HuH-7 (cell line): Measurements from ENCODE around the gene RPS28.
"Not testable (repeated sequence)": the region's sequence is repeated elsewhere in the genome, so short reads cannot be mapped to it uniquely, and the experiment has no call there.

Experiments used
- DNase-seq: peaks from one replicate; pipeline ENCODE4 v3.0.0; 2011; ENCODE audit warnings: low spot score

Gene RPS28

GRCh38 chr19:8321067-8321985 lies at the start of gene RPS28, which contains the start of gene NDUFA7:
TSS of gene RPS28 (plus strand) at chr19:8321496. CDS start at chr19:8321531, 35 bp downstream.
TSS of gene NDUFA7 (minus strand) at chr19:8321375. CDS start at chr19:8321358, 17 bp downstream.
- peak; percentile 76 for DNase-seq

- not testable (repeated sequence) for DNase-seq
These were observed 44.8 kb upstream of the RPS28 start for GRCh38 chr19:8276508-8276907.

GRCh38 chr19:8291337-8291736 lies 30.0 kb upstream of the RPS28 start:
- DNase-seq = not testable (repeated sequence)

DNA sequence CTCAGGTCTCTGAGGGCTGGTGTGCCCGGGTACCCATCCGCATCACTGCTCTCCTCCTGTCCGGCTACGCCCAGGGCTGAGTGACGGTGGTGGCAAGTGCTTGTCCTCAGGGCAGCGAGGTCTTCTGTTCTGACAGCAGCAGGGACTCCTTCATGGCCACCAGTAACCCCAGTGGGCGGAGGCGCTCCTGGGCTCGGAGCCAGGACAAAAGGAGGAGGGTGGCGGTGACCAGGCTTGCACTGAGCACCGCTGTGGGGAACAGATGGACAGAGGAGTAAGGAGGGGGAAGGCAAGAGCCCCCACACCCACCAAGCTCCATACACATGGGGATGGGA lies 19.0 kb upstream of the RPS28 start:
- DNase-seq = no peak

DNA sequence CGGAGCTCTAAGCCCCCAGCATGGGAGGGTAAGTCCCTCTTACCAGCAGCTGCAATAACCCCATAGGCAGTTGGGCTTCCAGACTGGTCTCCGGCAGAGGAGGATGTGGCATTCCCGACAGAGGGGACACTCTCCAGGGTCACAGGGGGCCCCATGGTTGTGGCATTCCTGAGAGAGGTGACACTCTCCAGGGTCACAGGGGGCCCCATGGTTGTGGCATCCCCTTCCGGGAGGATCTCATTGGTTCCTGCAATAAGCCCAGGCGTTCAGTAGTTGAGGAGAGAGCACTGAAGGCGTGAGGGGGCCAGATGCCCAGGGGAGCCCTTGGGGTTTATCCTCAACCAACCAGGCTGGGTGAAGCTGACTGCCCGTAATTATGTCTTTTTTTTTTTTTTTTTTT lies 18.6 kb upstream of the RPS28 start:
- DNase-seq = no peak

GRCh38 chr19:8304841-8305621 lies 16.3 kb upstream of the RPS28 start:
- DNase-seq = no peak

DNA sequence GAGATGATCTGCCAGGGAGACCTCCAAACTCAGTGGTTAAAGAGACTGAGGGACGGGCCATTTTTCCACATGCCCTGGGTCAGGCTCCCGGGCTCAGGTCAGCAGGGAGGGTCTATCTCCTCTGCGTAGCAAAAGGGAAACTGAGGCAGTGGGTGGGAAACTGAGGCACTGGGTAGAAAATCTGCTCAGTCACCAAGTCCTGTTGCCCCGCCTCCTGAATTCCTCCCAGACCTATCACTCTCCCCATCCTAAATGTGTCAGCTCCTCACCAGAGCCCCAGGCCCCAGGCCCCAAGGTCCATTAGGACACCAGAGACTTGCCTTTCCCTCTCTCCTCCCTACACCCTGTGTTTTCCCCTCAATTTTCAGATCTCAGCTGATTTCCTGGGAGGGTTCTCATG lies 15.5 kb upstream of the RPS28 start:
- no peak for DNase-seq

- DNase-seq = no peak
These were observed 14.9 kb upstream of the RPS28 start for GRCh38 chr19:8306235-8307054.

GRCh38 chr19:8307400-8307964 lies 13.8 kb upstream of the RPS28 start:
- DNase-seq = no peak

GRCh38 chr19:8307965-8308866 lies 13.1 kb upstream of the RPS28 start, which contains the start of gene CD320:
TSS of gene CD320 (minus strand) at chr19:8308358. CDS start at chr19:8308290, 68 bp downstream.
- DNase-seq = peak; percentile 94

DNA sequence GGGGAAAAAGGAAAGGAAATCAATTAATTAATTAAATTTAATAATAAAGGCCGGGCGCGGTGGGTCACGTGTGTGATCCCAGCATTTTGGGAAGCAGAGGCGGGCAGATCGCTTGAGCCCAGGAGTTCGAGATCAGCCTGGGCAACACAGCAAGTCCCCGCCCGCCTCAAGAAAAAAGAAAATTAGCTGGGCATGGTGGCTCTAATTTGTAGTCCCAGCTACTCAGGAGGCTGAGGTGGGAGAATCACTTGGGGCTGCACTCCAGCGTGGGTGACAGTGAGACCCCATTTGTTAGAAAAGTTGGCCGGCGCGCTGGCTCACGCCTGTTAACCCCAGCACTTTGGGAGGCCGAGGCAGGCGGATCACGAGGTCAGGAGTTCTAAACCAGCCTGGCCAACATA lies 12.4 kb upstream of the RPS28 start:
- DNase-seq = no peak

- no peak for DNase-seq
These were observed 10.8 kb upstream of the RPS28 start for GRCh38 chr19:8310342-8311055.

DNA sequence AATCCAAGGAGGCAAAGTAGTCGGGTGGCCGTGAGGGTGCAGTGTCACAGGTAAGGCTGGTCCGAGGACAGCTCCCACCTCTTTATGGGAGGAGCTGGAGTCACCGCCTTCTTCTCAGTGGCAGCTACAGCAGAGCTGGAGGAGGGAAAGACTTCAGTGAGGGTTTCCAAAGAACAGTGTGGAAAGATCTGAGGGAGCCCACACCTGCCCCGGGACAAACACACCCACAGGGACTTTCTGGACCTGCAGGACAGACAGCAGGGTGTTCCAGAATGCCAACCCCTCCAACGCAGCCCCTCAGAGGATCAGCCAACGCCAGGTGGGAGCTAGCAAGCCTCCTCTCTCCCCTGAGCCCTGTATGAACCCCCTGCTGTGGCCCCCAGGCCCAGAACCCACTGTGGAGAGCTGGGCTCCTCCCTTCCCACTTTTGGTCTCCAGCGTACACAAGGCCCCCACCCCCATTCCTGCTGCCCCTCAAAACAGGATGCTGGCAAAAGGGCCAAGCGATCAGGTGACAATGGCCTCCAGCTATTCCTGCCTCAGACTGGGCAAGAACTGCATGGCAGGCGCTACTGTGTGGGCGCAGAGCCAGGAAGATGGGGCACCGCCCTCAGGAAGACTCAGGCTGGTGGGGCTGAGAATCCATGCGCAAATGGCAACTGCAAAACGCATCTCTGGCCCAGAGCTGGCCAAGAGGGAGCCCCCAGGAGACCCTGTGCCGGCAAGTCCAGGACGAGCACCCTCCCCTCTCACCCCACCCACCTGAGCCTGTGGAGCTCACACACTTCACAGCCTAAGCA lies 9.6 kb upstream of the RPS28 start:
- no peak for DNase-seq

DNA sequence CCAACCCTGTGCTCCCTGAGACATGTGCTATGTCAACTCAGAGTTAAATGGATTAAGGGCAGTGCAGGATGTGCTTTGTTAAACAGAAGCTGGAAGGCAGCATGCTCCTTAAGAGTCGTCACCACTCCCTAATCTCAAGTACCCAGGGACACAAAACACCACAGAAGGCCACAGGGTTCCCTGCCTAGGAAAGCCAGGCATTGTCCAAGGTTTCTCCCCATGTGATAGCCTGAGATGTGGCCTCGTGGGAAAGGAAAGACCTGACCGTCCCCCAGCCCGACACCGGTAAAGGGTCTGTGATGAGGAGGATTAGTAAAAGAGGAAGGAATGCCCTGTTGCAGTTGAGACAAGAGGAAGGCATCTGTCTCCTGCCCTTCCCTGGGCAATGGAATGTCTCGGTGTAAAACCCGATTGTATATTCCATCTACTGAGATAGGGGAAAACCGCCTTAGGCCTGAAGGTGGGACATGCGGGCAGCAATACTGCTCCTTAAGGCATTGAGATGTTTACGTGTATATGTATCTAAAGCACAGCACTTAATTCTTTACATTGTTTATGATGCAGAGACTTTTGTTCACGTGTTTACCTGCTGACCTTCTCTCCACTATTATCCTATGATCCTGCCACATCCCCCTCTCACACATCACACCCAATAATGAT lies 6.2 kb upstream of the RPS28 start:
- DNase-seq = not testable (repeated sequence)

GRCh38 chr19:8316351-8317125 lies 4.8 kb upstream of the RPS28 start:
- no peak for DNase-seq

- DNase-seq = not testable (repeated sequence)
These were observed 2.5 kb upstream of the RPS28 start for GRCh38 chr19:8318835-8319234.

DNA sequence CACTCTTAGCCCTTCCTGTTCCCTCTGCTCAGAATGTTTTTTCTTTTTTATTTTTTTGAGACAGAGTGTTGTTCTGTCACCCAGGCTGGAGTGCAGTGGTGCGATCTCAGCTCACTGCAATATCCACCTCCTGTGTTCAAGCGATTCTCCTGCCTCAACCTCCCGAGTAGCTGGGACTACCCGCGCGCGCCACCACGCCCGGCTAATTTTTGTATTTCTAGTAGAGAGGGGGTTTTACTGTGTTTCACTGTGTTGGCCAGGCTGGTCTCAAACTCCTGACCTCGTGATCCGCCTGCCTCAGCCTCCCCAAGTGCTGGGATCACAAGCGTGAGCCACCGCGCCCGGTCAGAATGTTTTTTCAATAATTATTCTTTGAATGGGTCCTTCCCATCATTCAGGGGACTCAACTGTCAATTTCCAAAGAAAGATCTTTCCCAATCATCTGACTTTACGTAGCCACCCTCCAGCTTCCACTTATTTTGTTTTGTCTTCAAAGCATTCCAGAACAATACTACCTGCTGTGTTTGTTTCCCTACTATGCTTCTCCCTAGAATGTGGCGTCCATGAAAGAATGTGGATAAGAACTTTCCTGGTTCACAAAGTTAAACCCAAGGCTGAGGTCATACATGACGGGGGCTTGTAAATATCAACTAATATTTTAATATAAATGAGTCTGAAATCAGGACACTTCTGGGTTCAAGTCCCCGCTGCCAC lies 1.3 kb upstream of the RPS28 start:
- no peak for DNase-seq
